IPS-11a (cell line): Measurements from ENCODE around the gene ITPRID2.
"Not testable (repeated sequence)": the region's sequence is repeated elsewhere in the genome, so short reads cannot be mapped to it uniquely, and the experiment has no call there.

Experiments used
- H3K4me3 ChIP-seq: one replicate; pipeline ENCODE4 v1.5.1; 2013; ENCODE audit warnings: low read depth, low read length, control low read depth

ITPRID2 gene

GRCh38 chr2:181958726-181959125, 67.2 kb downstream of the ITPRID2 start:
- no peak overlapping the region for H3K4me3 ChIP-seq

GRCh38 chr2:181959508-181959907, 68.0 kb downstream of the ITPRID2 start:
- no peak overlapping the region for H3K4me3 ChIP-seq

DNA sequence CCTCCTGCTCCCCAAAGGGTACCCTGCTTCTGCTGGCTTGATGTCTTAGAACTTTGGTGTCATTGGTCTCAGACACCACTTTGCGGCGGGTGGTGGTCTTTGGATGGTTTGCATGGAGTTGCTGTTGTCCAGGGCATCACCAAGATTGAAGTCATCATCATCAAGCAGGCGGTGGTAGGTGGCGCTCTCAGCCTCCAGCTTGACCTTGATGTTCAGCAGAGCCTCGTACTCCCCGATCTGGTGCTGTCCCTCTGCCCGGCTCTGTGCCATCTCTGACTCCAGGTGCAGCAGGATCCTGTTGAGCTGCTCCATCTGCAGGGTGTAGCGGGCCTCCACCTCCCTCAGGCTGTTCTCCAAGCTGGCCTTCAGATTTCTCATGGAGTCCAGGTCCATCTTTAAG, 69.6 kb downstream of the ITPRID2 start:
- H3K4me3 ChIP-seq, result not testable (repeated sequence)

DNA sequence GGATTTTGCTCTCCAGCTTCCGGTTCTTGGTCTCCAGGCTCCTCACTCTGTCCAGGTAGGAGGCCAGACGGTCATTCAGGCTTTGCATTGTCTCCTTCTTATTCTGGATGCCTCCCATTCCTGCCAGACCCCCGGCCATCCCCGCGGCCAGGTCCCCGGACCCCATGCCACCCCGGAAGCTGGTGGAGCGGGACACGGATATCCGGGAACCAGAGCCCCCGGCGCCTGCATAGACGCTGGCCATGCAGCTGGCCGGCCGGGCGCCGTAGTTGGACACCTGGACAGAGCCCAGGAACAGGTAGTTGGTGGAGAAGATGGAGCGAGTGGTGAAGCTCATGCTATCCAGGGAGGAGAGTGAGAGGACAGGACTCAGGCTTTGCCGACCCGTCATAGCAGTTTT, 70.6 kb downstream of the ITPRID2 start:
- H3K4me3 ChIP-seq, result no peak overlapping the region

DNA sequence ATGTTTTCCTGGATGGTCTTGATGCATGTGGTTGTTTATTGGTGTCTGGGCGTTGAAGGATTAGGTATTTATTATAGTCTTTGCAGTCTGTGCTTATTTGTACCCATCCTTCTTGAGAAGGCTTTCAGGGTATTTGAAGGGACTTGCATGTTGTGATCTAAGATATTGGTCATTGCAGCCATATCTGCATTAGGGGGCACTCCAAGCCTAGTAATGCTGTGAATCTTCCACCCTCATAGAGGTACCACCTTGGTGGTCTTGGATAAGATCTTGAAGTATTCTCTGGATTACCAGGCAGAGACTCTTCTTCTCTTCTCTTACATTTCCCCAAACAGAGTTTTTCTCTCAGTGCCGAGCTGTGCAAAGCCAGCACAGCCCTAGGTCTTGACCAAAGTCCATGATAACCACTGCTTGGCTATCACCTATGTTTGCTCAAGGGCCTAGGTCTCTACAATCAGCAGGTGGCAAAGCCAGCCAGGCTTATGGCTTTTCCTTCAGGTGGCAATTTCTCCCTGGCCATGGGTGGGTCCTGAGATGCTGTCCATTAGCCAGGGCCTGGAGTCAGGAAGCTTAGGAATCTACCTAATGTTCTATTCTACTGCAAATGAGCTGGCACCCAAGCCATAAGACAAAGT, 78.7 kb downstream of the ITPRID2 start:
- H3K4me3 ChIP-seq, result no peak overlapping the region

DNA sequence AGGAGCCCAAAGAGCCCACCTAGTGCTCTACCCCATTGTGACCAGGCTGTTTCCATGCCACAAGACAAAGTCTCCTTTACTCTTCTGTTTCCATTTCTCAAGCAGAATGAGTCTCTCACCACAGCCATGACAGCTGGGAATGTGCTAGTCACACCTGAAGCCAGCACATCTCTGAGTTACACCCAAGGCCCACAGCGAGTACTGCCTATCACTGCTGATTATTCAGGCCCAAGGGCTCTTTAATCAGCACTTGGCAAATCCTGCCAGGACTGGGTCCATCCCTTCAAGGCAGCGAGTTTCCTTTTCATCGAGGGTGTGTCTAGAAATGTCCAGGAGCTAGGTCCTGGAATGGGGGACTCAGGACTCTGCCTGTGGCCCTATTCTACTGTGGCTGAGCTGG, 79.5 kb downstream of the ITPRID2 start:
- H3K4me3 ChIP-seq, result no peak overlapping the region

GRCh38 chr2:181972431-181973170, 81.1 kb downstream of the ITPRID2 start:
- H3K4me3 ChIP-seq, result no peak overlapping the region

DNA sequence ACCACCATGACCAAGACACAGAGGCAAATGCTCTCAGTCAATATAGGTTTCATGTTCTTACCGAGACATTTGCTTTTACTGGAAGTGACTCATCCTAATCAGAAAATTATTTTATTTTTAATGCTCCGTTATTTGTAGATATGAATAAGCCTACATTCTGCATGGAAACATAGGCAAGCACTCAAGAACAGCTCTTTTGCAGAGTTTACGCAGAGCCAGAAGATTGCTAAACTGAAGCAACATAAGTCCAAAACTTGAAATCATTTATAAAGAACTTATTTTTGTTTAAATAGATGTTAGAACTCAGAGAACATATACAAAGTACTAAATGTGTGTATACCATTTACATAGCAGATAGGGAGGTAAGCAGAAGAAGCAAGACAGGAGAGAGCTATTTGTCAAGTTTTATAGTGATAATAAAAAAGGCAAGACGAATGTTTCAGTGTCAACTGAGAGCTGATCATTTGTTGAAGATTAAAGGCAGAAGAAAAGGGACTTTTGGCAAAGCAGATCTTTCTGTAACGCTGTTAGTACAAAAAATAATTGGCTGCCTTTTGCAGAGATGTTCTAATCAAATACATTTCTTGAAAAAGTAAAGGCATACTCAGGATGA, 81.7 kb downstream of the ITPRID2 start:
- no peak overlapping the region for H3K4me3 ChIP-seq

DNA sequence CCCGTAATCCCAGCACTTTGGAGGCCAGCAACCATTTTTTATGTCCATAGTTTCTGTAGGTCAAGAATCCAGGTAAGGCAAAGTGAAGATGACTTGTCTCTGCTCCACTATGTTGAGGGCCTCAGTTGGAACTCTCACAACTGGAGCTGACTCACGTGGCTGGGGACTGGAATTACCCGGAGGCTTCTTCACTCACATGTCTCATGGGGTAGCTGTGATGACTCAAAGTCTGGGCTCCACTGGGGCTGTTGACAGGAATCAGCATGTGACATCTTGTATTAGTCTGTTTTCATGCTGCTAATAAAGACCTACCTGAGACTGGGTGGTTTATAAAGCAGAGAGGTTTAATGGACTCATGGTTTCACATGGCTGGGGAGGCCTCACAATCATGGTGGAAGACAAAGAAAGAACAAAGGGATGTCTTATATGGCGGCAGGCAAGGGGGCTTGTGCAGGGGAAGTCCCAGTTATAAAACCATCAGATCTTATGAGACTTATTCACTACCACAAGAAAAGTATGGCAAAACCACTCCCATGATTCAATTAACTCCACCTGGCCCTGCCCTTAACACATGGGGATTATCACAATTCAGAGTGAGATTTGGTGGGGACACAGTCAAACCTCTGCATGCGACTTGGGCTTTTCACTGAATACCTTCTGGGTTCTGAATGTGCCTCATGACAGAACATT, 86.3 kb downstream of the ITPRID2 start:
- H3K4me3 ChIP-seq, result no peak overlapping the region

GRCh38 chr2:181978351-181979150, 87.0 kb downstream of the ITPRID2 start:
- no peak overlapping the region for H3K4me3 ChIP-seq
